LNCAP (cell line): ENCODE data around the gene VGLL2.

ENCODE experiments used
- CTCF ChIP-seq: fragments of 450-650 bp; IDR thresholded peaks from 2 replicates; pipeline ENCODE4 v1.5.1; 2017; ENCODE audit warnings: mild to moderate bottlenecking

Gene VGLL2

GRCh38 chr6:117266257-117267053, 1.1 kb downstream of the VGLL2 start:
- TF ChIP-seq CTCF = no peak

GRCh38 chr6:117267054-117267347, 1.6 kb downstream of the VGLL2 start:
- no peak for TF ChIP-seq CTCF

- no peak for TF ChIP-seq CTCF
Measured at GRCh38 chr6:117267766-117268534, 2.6 kb downstream of the VGLL2 start.

GRCh38 chr6:117268924-117269323, 3.6 kb downstream of the VGLL2 start:
- TF ChIP-seq CTCF = no peak

GRCh38 chr6:117269638-117270054, 4.3 kb downstream of the VGLL2 start:
- no peak for TF ChIP-seq CTCF

- no peak for TF ChIP-seq CTCF
Measured at GRCh38 chr6:117270055-117270842, 4.9 kb downstream of the VGLL2 start.

- no peak for TF ChIP-seq CTCF
Measured at GRCh38 chr6:117270843-117271507, 5.6 kb downstream of the VGLL2 start.
